Amygdala (tissue), 56 donors: ENCODE results near the gene PATJ.
"Not testable (repeated sequence)": the region's sequence is repeated elsewhere in the genome, so short reads cannot be mapped to it uniquely, and the experiment has no call there.

Source experiments
- DNase-seq, 56 donors: peaks; one replicate each; lab custom pipeline; 2025; lab: John Stamatoyannopoulos, UW

PATJ gene

DNA sequence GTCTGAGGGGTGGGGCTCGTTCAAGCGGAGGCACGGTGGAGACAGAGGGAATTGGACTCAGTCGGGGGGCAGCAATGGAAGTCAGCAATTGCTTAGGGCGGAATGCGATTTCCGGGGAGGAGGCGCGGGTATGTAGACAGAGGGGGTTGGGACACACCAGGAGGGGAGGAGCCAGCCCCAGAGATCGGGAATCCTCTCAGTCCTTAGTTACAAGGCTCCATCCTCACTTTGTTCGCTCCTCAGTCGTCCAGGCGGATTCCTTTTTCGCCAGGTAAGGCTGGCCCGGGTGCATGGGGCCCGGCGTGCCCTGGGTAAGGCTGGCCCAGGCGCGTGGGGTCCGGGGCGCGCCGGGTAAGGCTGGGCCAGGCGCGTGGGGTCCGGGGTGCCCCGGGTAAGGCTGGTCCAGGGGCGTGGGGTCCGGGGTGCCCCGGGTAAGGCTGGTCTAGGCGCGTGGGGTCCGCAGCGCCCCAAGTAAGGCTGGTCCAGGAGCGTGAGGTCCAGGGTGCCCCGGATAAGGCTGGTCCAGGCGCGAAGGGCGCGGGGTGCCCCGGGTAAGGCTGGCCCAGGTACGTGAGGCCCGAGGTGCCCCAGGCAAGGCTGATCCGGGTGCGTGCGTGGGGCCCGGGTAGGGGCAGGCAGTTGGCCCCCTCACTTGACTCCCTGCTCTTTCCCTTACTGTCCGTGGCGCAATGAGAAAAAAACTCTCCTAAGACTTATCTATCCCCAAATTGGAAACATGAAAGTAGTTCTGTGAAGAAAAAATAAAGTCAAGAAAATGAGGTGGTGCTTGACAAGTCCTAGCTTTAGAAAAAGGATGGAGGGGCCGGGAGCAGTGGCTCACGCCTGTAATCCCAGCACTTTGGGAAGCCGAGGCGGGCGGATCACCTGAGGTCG, 452.6 kb downstream of the PATJ start, which contains the start of gene L1TD1:
Gene L1TD1, plus strand, starts transcription at position 199 of the 894 bp plus-strand sequence. CDS start 11,780 bp downstream, outside the sequence.
- no peak for DNase-seq

GRCh38 chr1:62196086-62196690, 453.9 kb downstream of the PATJ start:
- no peak for DNase-seq

DNA sequence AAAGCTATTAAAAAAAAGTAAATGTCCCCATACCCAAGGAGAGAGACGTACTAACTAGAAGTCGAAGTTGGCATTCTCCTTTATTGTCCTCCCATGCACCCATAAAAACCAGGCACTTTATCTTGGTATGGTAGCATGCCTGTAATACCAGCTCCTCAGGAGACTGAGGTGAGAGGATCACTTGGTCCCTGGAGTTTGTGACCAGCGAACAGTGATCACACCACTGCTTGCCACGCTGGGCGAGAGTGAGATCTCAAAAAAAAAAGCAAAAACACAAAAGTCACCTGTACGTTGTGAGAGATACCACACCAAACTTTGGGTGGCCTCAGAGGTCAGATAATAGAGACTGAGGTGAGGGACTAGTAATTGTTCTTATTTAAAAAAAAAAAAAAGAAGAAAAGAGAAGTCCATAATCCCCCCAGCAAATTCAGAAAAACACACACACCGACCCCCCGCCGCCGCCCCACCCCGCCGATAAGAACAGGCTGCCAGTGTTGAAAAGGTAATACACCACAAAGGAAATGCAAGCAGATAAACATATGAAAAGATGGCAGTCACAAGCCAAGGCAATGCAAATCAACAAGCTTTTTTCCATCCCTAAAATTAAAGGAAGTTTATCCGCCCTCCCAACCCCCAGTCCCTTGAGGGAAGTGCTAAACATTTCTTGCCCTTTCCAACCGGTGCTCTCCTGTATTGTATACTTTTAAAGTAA, 455.9 kb downstream of the PATJ start:
- no peak for DNase-seq

- DNase-seq = no peak
These were observed 456.5 kb downstream of the PATJ start for GRCh38 chr1:62198781-62199125.

DNA sequence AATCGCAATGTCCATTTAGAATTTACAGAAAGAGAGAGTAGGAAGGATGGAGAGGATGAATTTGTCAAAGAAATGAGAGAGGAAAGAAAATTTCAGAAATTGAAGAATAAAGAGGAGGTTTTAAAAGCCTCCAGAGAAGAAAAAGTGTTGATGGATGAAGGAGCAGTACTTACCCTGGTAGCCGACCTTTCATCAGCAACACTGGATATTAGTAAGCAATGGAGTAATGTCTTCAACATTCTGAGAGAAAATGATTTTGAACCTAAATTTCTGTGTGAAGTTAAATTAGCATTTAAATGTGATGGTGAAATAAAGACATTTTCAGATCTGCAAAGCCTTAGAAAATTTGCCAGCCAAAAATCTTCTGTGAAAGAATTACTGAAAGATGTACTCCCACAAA, 464.9 kb downstream of the PATJ start:
- no peak for DNase-seq

DNA sequence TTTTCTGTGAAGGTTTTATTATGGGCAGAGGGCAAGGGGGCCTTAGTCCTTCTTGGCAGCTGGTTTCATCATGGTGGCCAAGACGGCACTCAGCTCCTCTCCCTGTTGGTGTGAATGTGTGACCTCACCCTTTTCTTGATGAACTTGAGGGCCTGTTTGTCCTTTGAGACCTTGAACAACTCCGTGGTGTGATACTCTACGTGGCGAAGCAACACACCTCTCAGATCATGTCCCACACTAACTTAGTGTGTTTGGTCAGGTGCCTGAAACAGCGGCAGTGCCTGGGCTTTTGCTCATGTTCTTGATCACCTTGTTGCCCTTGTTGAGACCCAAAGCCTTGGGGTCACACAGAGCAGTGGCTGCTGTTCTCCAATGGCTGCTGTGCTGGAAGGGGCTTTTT, 465.8 kb downstream of the PATJ start:
- DNase-seq = no peak

- no peak for DNase-seq
These were observed 466.7 kb downstream of the PATJ start for GRCh38 chr1:62208970-62209369.

GRCh38 chr1:62209931-62210595, 467.8 kb downstream of the PATJ start:
- no peak for DNase-seq

DNA sequence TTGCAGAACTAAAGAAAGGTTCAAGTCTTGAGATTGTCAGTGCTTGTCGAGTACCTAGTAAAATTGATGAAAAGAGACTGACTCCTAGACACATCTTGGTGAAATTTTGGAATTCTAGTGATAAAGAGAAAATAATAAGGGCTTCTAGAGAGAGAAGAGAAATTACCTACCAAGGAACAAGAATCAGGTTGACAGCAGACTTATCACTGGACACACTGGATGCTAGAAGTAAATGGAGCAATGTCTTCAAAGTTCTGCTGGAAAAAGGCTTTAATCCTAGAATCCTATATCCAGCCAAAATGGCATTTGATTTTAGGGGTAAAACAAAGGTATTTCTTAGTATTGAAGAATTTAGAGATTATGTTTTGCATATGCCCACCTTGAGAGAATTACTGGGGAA, 468.7 kb downstream of the PATJ start:
- DNase-seq = no peak

GRCh38 chr1:62212411-62212810, 470.1 kb downstream of the PATJ start:
- no peak for DNase-seq

DNA sequence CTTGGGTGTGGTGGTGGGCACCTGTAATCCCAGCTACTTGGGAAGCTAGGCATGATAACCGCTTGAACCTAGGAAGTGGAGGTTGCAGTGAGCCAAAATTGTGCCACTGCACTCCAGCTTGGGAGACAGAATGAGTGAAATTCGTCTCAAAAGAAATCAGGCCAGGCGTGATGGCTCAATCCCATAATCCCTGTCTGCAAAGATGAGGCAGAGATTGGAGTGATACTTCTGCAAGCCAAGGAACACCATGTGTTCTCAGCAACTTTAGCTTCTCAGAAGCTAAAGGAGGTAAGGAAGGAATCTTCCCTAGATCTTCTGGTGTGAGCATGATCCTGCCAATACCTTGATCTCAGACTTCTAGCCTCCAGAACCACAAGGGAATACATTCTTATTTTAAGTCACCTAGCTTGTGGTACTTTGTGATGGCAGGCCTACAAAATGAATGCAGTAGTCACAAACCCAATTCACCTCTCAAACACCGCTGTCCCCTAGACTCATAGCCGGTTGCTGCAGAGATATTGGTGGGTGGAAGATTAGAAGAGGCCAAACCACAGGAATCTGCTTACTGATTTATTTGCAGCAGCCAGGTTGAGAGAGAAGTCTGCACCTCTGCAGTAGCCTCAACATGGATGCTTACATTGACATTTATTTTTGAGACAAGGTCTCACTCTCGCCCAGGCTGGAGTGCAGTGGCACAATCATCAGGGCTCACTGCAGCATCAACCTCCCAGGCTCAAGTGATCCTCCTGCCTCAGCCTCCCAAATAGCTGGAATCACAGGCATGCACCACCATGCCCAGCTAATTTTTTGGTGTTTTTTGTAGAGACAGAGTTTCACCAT, 471.0 kb downstream of the PATJ start:
- DNase-seq = no peak

- DNase-seq = no peak
These were observed 476.3 kb downstream of the PATJ start for GRCh38 chr1:62218604-62219003.

- not testable (repeated sequence) for DNase-seq
These were observed 478.2 kb downstream of the PATJ start for GRCh38 chr1:62220456-62220855.

- no peak for DNase-seq
These were observed 478.9 kb downstream of the PATJ start for GRCh38 chr1:62221171-62221570.

GRCh38 chr1:62222321-62222720, 480.0 kb downstream of the PATJ start:
- no peak for DNase-seq

GRCh38 chr1:62224182-62224581, 481.9 kb downstream of the PATJ start:
- DNase-seq = no peak

- DNase-seq = no peak
These were observed 485.2 kb downstream of the PATJ start for GRCh38 chr1:62227496-62227895.
